ENCODE data around the gene RPP30.

GRCh38 chr10:90916392-90917237, 44.8 kb downstream of the RPP30 start:
- TF ChIP-seq CTCF (IDR thresholded peaks at IDR 0.05; ENCODE audit: low read depth, low read length) (no peak), EZH2phosphoT487 (IDR thresholded peaks at IDR 0.05; ENCODE audit: low read depth) (no peak)
